CD4-positive, alpha-beta T cell treated with Interleukin-17A for 1 hour (primary cell): ENCODE results near the gene LATS2.
"Not testable (repeated sequence)": the region's sequence is repeated elsewhere in the genome, so short reads cannot be mapped to it uniquely, and the experiment has no call there.

ENCODE experiments used
- DNase-seq: peaks from one replicate; pipeline ENCODE4 v3.0.0-alpha.2; 2020

LATS2 gene

DNA sequence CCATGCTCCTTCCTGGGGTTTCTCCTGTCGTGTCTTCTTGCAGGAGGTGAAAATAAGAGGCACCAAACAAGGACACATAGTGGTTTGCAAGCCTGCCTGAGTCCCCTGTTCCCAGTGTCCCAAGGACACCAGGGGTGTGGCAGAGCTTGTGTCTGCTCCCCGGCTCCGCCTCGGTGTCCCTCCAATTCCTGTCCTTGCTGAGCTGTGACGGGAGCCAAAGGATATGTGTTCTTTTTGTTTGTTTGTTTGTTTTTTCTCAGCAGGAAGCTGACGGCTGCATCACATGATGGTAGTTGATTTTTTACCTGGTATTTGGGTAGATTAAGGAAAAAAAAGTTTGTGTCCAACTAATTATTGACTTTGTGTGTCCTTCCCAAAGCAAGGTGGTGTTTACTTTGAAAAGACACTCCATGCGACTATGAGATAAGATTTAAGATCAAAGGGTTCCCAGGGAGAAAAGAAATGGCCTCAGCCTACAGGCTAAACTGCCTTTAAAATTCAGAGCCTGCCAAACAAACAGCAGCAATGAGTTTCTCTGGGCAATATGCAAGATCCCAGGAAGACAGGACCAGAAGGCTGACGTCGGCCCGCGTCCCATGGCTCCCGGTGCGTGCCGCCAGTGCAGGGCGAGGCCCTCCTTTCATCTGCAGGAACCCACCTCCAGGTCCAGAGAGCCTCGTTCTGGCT, 108.0 kb downstream of the LATS2 start:
- DNase-seq = no peak

DNA sequence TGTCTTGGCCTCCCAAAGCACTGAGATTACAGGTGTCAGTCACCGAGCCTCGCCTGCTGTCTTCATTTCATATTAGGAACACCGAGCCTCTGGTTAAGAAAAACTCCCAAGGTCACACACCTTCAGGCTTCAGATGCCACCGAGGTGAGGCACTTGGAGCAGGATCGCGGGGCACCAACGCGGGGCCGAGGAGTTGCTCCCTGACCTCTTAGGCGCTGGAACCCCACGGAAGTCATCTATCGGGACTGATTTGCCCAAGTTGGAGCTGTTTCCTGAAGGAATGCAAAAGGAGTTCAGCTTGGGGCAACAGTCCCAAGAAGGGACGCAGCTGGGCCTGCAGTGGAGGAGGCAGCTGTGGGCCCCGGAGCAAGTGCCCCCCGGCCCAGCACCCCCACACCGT, 108.5 kb downstream of the LATS2 start:
- no peak for DNase-seq

DNA sequence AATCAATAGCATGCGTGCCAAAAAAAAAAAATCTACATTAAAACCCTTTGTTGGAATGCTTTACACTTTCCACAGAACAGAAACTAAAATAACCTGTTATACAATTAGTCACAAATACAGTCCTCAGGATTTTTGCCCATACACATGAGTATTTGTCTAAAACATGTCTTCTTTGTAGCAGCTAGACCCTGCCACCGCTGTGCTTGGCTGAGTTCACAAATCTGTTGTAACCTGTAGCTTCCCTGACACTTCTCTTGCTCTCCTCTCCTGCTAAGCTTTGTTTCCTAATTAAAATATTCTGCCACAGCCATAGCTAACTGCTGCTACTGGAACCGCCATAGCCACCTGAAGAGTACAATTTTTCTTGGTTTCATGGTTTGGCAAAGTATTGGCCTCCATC, 113.4 kb downstream of the LATS2 start:
- DNase-seq = not testable (repeated sequence)

DNA sequence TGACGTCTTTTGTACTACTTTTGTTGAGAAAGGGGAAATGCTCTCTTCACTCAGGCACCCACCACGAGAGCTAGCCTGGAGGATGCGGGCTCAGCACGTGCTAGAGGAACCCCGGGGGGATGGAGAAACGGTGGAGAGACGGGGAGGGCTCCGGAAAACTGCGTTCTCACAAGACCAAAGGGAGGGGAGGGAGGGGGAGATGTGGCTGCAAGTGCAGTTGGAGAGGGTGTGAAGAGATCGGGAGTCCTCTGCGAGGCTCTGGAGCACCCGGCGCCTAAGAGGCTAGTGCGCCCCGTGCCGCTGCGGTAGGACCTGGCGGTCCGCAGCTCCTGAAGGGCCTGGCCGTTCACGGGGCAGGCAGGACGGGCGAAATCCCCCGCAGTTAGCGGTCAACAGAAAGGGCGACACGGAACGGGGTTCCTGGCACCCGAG, 115.4 kb downstream of the LATS2 start:
- peak; percentile 5 for DNase-seq

DNA sequence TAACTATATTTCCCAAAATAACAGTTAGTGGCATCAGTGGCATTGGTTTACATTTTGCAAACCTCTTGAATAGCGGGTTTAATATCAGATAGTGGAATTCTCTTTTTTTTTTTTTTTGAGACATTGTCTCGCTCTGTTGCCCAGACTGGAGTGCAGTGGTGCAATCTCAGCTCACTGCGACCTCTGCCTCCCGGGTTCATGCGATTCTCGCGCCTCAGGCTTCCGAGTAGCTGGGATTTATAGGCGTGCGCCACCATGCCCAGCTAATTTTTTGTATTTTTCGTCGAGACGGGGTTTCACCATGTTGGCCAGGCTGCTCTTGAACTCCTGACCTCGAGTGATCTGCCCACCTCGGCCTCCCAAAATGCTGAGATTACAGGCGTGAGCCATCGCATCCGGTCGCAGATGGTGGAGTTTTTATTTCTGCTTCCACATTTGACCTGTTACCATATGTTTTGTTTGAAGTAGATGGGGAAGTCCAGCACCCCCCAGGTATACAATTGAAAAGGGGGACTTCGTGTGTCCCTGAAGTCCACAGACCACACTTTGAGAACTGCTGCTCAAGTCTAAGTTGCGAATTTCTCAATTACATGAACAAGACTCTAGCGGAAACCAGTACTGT, 118.3 kb downstream of the LATS2 start:
- DNase-seq = no peak

DNA sequence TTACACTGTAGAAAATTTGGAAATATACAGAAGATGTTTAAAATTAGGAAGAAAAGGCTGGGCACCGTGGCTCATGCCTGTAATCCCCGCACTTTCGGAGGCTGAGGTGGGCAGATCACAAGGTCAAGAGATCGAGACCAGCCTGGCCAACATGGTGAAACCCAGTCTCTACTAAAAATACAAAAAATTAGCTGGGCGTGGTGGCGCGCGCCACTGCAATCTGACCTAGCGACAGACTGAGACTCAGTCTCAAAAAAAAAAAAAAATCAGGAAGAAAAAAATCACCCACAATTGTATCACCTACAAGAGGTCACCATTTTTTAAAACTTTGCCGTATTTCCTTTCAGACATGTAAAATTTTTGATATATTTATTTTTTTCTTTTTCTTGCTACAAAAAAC, 120.9 kb downstream of the LATS2 start:
- DNase-seq = not testable (repeated sequence)

DNA sequence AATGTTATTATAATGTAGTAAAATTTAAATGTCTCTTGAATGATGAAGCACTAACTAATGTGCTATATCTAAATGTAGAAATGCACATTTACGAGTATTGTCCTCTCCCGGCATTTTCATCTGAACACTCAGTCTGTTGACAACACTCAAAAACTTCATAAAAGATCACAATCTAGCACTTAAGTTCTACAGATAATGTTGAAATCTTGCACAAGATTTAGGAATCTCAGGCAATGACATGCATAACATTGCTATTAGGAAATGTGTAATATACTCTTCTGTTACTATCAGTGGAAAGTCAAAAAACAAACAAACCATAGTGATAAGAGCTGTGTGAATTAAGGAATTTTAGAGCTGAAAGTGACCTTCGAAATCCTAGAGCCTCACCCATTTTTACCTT, 121.3 kb downstream of the LATS2 start:
- DNase-seq = no peak

DNA sequence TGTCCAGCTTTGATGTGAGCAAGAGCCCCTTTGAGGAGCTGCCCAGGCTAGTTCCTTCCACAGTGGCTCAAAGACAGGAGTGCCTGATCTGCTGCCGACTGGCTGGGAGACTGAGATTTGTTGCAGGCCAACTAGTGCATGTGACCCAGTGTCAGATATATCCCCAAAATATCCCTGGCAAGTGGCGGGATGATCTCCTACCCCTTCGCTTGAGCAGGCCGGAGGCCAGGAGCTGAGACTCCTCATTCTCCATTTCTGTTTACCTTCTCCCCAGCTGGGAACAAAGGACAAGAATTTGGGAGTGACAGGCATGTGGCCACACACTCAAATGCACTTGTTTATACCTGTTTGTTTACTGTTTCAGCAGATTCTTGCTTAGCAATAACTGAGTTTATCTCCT, 121.7 kb downstream of the LATS2 start:
- no peak for DNase-seq

DNA sequence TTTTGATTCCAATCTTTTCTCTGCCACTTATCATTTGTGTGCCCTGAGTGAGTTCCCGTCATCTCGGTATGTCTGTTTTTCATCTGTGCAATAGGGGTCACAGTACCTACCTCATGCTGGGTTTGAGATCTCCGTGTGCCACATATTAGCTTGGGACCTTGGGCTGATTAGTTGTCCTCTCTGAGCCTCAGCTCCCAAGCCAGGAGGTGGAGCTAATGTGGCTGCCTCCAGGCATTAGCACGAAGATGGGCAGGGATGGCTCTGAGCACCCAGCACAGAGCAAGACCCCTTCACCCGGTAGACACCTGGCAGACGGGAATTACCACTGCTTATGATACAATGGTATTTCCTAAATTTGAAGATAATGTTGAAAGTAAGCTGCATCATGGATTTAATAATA, 123.1 kb downstream of the LATS2 start:
- DNase-seq = no peak

DNA sequence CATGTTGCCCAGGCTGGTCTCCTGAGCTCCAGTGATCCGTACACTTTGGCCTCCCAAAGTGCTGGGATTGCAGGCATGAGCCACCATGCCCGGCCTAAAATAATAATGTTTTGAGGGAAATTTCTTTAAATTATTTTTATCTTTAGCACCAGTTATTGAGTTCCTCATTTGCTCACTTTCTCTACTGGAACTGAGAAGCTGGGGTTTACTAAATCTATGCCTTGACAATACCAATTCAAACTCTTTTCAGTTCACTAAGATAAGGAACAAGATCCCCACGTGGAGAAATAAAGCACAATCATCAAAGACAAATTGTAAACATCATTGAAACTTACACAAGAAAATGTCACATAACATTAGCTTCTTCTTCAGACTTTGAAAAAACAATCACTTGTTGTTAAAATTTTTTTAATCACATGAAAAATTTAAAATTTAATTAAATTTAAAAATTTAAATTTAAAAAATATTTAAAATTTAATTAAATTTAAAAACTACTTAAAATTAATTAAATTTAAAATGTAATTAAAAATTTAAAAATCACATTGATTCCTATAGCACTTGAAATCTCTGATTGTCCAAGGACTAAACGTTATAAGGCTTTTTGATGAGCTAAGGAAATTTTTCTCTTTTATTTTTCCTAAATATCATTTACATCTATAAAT, 133.7 kb downstream of the LATS2 start:
- no peak for DNase-seq

DNA sequence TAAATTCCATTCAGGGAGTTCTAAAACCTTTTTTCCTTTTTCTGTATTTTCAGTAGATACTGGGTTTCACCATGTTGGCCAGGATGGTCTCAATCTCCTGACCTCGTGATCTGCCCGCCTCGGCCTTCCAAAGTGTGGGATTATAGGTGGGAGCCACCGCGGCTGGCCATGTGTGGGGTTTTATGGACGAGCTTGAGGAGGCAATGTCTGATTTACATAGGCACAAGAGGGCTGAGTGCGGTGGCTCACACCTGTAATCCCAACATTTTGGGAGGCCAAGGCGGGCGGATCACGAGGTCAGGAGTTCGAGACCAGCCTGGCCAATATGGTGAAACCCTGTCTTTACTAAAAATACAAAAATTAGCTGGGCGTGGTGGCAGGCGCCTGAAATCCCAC, 136.0 kb downstream of the LATS2 start:
- DNase-seq = not testable (repeated sequence)

DNA sequence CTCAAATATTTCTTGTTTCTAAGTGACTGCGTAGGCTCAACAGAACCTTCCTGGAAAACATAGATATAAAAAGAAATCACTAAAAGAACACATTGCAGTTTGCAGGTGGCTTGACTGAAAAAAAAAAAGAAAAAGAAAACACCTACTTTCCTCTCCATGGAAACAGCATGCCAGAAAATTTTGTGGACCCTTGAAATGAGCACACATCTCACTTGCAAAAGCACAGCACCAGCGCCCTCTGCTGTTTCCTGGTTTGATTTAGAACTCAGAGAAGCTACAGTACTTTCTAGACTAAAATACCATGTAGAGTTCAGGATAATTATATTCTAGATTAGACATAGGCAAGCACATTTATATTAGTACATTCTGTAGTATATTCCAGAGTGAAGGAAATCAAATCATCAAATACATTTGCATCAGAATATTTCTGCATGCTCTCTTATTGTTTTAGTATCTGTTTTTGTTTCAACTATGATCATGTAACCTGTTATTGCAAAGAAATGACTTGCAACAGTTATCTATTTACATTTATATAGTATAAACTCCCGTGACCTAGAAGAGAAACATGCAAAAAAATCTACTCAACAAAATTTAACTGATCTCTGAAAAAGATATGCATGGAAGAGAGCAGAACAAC, 136.5 kb downstream of the LATS2 start:
- peak; percentile 74 for DNase-seq

DNA sequence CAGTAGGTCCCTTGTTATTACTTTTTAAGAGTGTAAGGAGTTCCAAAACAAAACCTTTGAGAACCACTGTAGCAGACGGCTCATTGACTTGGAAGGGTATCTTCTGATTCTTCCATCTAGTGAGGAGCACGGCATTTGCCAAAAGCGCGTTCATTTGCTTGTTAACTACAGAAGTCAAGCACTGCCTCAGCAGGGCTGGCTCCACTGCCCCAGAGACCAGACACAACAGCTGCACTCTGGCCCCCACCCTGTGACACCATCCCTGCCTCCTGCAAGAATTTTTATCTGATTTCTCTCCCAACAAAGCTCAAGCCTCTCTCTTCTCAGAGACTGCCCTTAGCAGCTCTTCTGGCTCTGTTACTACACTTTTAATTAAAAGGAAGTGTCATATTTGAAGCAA, 138.1 kb downstream of the LATS2 start:
- DNase-seq = no peak
